Mammary epithelial cell (primary cell): Measurements from ENCODE around the gene EPHB2.

Experiments
- CTCF ChIP-seq, 2 donors: IDR thresholded peaks in 1 of 2; conservative IDR thresholded peaks in 1 of 2; 2 replicates each; pipeline ENCODE4 v1.5.1; 2011 to 2012; ENCODE audit warnings: inconsistent platforms in 2 of 2, low read length in 2 of 2, mild to moderate bottlenecking in 2 of 2, control low read depth in 1 of 2, low read depth in 1 of 2; ENCODE audit not compliant: insufficient read depth in 1 of 2; ENCODE audit errors: extremely low read depth in 1 of 2
- EZH2 ChIP-seq: IDR thresholded peaks from 2 replicates; pipeline ENCODE4 v1.6.1; 2012; ENCODE audit warnings: low read length, inconsistent platforms, borderline replicate concordance

GRCh38 chr1:22676916-22677583, 33.6 kb upstream of the EPHB2 start:
- TF ChIP-seq CTCF (conservative IDR thresholded peaks at IDR 0.05 in 1 of 2, IDR thresholded peaks at IDR 0.05 in 1 of 2; ENCODE audit: extremely low read depth in 1 of 2, insufficient read depth in 1 of 2, low read depth in 1 of 2, low read length in 2 of 2), result no peak
- TF ChIP-seq EZH2, result no peak
